Right lobe of liver (tissue), 6 donors: ENCODE data around the gene FBXO44. TPM values are rescaled to one million over a fixed set of nuclear protein-coding genes. Genes with fewer than 3 reads are reported as not detected.

Experiments used
- ATAC-seq, 4 donors: fragments of 200-7000 bp; cut with Tn5 transposase; one replicate each; pipeline ENCODE4 v1.9.1; 2020; ENCODE audit warnings: mild to moderate bottlenecking in 4 of 4, moderate library complexity in 4 of 4
- DNase-seq, 3 donors: peaks; one replicate each; pipeline ENCODE4 v3.0.0-alpha.2; 2020
- H3K27ac ChIP-seq, 3 donors: fragments of 200-600 bp; one replicate each; pipeline ENCODE4 v1.8.0; 2022
- H3K27me3 ChIP-seq, 2 donors: fragments of 200-600 bp; one replicate each; pipeline ENCODE4 v1.8.0; 2022
- H3K36me3 ChIP-seq, 4 donors: fragments of 200-600 bp; sonication (generic) in 1 of 4; one replicate each; pipeline versions ENCODE4 v1.5.1 to v1.8.0; 2017 to 2022; ENCODE audit warnings: control low read depth in 1 of 4
- H3K4me1 ChIP-seq, 4 donors: fragments of 200-600 bp; sonication (generic) in 1 of 4; one replicate each; pipeline versions ENCODE4 v1.5.1 to v1.8.0; 2017 to 2022; ENCODE audit warnings: control low read depth in 1 of 4
- H3K4me3 ChIP-seq, 3 donors: fragments of 200-600 bp; one replicate each; pipeline ENCODE4 v1.8.0; 2022
- H3K9me3 ChIP-seq, 4 donors: fragments of 200-600 bp; sonication (generic) in 1 of 4; one replicate each; pipeline versions ENCODE4 v1.5.1 to v1.8.0; 2017 to 2022; ENCODE audit warnings: control low read depth in 1 of 4
- CTCF ChIP-seq, 4 donors: fragments of 200-600 bp in 3 of 4; fragments of 450-650 bp in 1 of 4; IDR thresholded peaks; one replicate each; pipeline versions ENCODE4 v1.5.1 to v1.8.0; 2016 to 2022; ENCODE audit warnings: antibody characterized with exemption in 4 of 4, mild to moderate bottlenecking in 2 of 4
- POLR2A ChIP-seq: fragments of 450-650 bp; IDR thresholded peaks from one replicate; pipeline ENCODE4 v1.6.1; 2017; ENCODE audit warnings: antibody characterized with exemption, mild to moderate bottlenecking
- WGBS: methylation state at CpG from one replicate; pipeline ENCODE4 v1.1.6; 2018; ENCODE audit warnings: low coverage, low lambda C conversion rate; ENCODE audit not compliant: insufficient coverage; ENCODE audit errors: missing lambda C conversion rate; 5-methylcytosine and 5-hydroxymethylcytosine counted together
- intact Hi-C, 2 donors: fragments of 100-400 bp; cut with DNase I; formaldehyde crosslinking; loops; one replicate each; pipeline versions ENCODE4 v1.11.2 to v1.14.1; 2022
- total RNA-seq, 6 experiments: library from RNA; depleted of rRNA in 2 of 6; stranded (reverse); fragments of >200 nt in 2 of 6; fragmentation: NEBNext Ultra II Directional in 3 of 6; extraction: Animal tissue kit (Norgen Biotek cat#: 25700) in 3 of 6; gene quantifications; one replicate each; pipeline versions ENCODE4 v1.1.0 to v1.2.4, GENCODE V29; 2016 to 2023
- donor health status: DM: no; HTN: yes; CAD: no.
- donor health status: DM: no; HTN: no; CAD: no.
- donor health status: DM: no; HTN: no; CAD: no.
- donor health status: DM: no; HTN: yes; CAD: no.
- donor health status: DM: no; HTN: yes; CAD: no.

FBXO44 gene
- total RNA-seq, 6 experiments from 2014 or later: 8.7 to 15.3 (median 10.5) TPM

DNA sequence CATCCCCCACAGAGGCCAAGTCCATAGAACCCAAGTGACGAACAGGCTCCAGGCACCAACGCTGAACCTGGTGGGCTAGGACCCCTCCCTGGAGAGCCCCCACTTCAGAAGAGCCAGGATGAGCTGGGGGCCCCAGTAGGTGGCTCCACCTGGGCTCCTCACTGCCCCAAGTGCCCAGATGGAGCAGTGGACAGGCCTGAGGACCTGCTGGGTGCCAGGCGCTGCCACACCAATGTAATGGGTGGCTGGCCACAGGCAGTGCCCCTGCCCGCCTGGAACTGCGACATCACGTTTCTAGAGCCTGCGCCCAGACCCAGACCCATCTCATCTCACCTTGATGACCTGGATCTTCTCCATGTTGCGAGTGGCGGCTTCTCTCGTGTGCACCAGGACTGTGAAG lies 20.6 kb downstream of the FBXO44 start:
- ATAC-seq: no peak
- Histone ChIP-seq H3K9me3 (no peaks in the 10 kb centered on the region), H3K36me3 (peaks cover 0 to 12% (median 4%) of the 10 kb centered on the region in 4 donors), H3K4me1 (peaks cover 0 to 50% (median 14%) of the 10 kb centered on the region in 4 donors), H3K4me3 (no peak overlapping the region), H3K27ac (peak overlapping the region in 1 of 3 donors; percentile 68), H3K27me3 (no peaks in the 10 kb centered on the region)
- no peak for DNase-seq
- 83% methylated on average over 1 of the region's 10 CpGs for WGBS
- intact Hi-C loops: no loop called here
- no peak for TF ChIP-seq POLR2A
- TF ChIP-seq CTCF (IDR thresholded peaks at IDR 0.05): no peak

- TF ChIP-seq CTCF (IDR thresholded peaks at IDR 0.05) (no peak), POLR2A (no peak)
- peak; percentile 80 to 96 (median 93) for DNase-seq
- ATAC-seq: peak; percentile 67 to 77 (median 68)
- intact Hi-C loops: no loop called here
- Histone ChIP-seq H3K36me3 (peaks cover 0 to 12% (median 4%) of the 10 kb centered on the region in 4 donors), H3K27me3 (no peaks in the 10 kb centered on the region), H3K4me3 (no peak overlapping the region), H3K9me3 (no peaks in the 10 kb centered on the region), H3K27ac (peak overlapping the region in 2 of 3 donors; percentile 10 to 68), H3K4me1 (peaks cover 0 to 46% (median 10%) of the 10 kb centered on the region in 4 donors)
- 49% methylated on average over 5 of the region's 10 CpGs for WGBS
These were observed 21.9 kb downstream of the FBXO44 start for GRCh38 chr1:11676386-11677103.

DNA sequence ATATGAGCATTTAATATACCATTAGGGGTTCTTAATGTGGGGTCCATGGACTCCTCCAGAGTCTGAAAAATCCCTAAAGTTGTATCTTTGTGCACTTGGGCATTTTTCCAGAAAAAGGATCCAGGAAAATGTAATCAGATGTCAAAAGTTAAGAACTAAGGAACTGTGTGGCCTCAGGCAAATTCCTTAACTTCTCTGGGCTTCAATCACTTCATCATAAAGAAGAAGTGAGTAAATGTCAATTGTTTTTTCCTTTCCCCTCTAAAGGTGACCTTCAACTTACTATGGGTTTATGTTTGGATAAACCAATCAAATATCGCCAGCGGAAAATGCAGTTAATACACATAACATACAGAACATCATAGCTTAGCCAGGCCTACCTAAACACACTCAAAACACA lies 23.8 kb downstream of the FBXO44 start:
- WGBS: 94% methylated on average over 2 of the region's 2 CpGs
- Histone ChIP-seq H3K36me3 (peaks cover 0 to 9% (median 4%) of the 10 kb centered on the region in 4 donors), H3K9me3 (no peaks in the 10 kb centered on the region), H3K4me3 (no peak overlapping the region), H3K27me3 (no peaks in the 10 kb centered on the region), H3K4me1 (peaks cover 0 to 40% (median 9%) of the 10 kb centered on the region in 4 donors), H3K27ac (no peak overlapping the region)
- ATAC-seq (no peak), DNase-seq (no peak)
- intact Hi-C loops: no loop called here
- no peak for TF ChIP-seq POLR2A
- TF ChIP-seq CTCF (IDR thresholded peaks at IDR 0.05): no peak

DNA sequence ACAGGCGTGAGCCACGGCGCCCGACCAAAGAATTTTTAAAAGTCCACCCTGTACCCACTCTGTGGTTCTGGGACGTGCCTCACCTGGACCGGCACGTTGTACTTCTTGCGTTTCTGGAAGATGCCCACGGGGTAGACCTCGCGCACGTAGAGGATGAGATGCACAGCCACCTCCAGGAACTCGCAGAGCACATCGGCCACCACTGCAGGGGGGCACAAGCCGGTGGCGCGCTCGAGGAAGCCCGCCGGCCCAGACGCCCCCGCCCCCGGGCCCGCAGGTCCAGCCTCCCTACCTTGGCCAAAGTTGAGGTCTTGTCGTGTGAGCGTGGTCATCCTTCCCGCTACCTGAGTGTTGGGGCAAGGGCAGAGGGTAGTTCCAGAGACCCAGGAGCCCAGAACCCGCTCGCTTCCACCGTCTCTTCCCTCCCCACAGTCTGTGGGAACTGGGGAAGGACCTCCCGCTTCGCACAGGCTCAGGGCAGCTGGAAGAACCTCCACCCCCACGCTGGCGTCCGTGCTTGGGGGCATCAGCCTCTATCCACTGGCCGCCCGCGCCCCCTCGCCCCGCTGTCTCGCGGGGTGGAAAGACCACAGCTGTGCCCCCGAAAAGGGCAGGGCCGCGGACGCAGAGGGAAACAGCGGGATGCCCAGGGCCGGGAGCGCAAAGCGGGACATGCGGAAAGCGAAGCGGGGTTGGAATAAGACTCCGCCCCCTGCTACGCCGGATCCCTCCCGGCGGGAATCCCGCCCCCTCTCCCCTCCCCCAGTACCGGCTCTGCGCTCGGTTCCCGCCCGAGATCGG lies 25.8 kb downstream of the FBXO44 start:
- Histone ChIP-seq H3K27ac (peak overlapping the region; percentile 74 to 94 (median 77)), H3K27me3 (no peaks in the 10 kb centered on the region), H3K36me3 (peaks cover 0 to under 1% (median 0%) of the 10 kb centered on the region in 4 donors), H3K9me3 (no peaks in the 10 kb centered on the region), H3K4me1 (peaks cover 0 to 33% (median 9%) of the 10 kb centered on the region in 4 donors), H3K4me3 (peak overlapping the region; percentile 68 to 81 (median 76))
- no CpG with 5 or more reads among the region's 65 CpGs for WGBS
- no peak for DNase-seq
- TF ChIP-seq CTCF (IDR thresholded peaks at IDR 0.05): no peak
- no peak for TF ChIP-seq POLR2A
- intact Hi-C loops: no loop called here
- ATAC-seq: peak; percentile 1 to 14 (median 3)
